Cardiac fibroblast (primary cell): ENCODE data around the gene GSE1.

Experiments used
- DNase-seq, 2 donors: peaks; one replicate each; pipeline versions ENCODE4 v3.0.0 to v3.0.0-alpha.2; 2010; ENCODE audit warnings: low read depth in 2 of 2
- H3K4me3 ChIP-seq, 2 donors: replicated peaks in 1 of 2; 1 replicate in 1 of 2; 2 replicates in 1 of 2; pipeline ENCODE4 v1.5.1; 2011; ENCODE audit warnings: low read depth in 2 of 2, low read length in 2 of 2, mild to moderate bottlenecking in 2 of 2, moderate library complexity in 1 of 2
- TF ChIP-seq, protein P1 (sequence below): IDR thresholded peaks from one replicate; pipeline ENCODE4 v1.5.1; 2011; ENCODE audit warnings: low read depth, mild to moderate bottlenecking, low read length, inconsistent platforms

The GSE1 gene

DNA sequence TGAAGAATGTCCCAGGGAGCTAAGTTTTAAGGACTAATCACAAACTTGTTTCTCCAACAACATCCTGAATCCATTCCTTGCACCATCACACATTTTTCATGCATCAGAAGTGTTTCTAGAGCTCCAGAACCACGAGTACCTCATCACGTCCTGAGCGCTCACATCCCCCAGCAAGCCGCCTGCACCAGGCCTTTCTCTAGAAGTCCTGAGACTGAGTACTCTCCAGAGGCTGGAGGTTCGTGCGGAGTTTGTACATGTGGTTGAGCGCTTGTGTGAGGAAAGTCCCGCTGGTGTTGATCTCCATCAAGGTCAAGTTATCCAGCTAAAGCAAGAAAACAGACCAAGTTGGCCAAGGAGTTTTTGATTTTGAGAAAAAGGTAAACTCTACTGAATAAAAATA lies 64.9 kb downstream of the GSE1 start:
- H3K4me3 ChIP-seq, result no peak overlapping the region
- TF ChIP-seq, protein P1, sequence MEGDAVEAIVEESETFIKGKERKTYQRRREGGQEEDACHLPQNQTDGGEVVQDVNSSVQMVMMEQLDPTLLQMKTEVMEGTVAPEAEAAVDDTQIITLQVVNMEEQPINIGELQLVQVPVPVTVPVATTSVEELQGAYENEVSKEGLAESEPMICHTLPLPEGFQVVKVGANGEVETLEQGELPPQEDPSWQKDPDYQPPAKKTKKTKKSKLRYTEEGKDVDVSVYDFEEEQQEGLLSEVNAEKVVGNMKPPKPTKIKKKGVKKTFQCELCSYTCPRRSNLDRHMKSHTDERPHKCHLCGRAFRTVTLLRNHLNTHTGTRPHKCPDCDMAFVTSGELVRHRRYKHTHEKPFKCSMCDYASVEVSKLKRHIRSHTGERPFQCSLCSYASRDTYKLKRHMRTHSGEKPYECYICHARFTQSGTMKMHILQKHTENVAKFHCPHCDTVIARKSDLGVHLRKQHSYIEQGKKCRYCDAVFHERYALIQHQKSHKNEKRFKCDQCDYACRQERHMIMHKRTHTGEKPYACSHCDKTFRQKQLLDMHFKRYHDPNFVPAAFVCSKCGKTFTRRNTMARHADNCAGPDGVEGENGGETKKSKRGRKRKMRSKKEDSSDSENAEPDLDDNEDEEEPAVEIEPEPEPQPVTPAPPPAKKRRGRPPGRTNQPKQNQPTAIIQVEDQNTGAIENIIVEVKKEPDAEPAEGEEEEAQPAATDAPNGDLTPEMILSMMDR, result no peak
- DNase-seq, result no peak

DNA sequence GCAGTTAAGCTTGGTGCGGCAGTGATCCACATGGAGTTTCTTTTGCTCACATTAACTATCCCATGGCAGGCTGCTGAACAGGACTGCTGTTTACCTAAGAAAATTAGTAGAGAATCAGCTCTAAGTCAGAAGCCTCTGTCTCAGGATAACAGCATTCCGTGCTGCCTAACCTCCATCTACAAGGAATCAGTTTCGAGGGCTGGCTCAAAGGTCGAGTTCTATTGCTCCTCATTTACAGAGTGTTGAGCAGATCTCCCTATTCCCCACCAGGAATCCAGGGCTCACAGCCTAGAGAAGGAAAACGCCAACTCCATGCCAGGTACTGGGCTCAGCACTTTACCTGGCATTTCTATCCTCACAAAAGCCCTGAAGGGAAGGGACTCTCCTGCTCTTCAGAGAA lies 65.7 kb downstream of the GSE1 start:
- DNase-seq, result no peak
- H3K4me3 ChIP-seq, result no peak overlapping the region
- TF ChIP-seq, protein P1, result no peak

DNA sequence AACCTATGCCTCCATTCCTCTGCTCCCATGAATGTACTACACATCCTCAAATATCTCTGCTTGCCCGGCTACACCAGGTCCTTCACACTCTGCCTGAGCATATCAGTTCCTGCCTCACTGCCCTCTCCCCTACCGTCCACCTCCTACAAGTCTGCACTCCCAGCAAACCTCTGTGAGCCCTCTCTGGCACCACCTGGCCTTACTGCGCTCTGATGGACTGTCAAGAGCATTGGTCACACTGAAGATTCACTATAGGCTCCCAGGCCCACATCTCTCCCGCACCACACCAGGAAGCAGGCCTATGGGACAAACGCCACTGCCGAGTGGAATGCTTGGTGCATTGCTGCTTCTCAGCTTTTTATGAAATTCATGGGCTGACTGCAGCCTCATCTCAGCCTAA lies 66.7 kb downstream of the GSE1 start:
- no peak overlapping the region for H3K4me3 ChIP-seq
- DNase-seq, result no peak
- TF ChIP-seq, protein P1, result no peak

DNA sequence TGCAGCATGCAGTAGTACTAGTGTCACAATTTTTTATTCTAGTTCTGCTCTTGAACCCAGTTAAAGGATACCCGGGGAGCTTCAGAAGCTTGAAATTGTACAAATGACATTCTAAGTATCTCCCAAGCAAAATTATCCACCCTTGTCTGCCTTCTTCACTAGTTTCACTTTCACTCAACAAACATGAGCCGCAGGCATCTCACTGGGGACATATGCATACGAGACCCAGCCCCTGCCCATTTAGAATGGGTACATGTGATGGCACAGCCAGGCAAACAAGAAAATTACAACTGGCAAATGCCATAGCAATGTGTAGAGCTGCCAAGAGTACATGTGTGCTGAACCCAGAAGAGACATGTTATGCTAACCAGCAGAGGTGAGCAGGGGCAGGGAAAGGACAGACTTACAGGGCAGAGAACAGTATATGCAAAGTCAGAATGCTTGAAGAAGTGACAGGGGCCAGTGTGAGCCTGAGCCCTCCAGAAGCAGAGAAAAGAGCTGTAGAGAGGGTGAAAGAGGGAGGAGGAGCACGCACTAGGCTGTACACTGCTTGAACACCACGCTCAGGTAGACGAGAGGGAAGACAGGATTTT lies 67.3 kb downstream of the GSE1 start:
- no peak for DNase-seq
- H3K4me3 ChIP-seq, result no peak overlapping the region
- TF ChIP-seq, protein P1, result no peak

DNA sequence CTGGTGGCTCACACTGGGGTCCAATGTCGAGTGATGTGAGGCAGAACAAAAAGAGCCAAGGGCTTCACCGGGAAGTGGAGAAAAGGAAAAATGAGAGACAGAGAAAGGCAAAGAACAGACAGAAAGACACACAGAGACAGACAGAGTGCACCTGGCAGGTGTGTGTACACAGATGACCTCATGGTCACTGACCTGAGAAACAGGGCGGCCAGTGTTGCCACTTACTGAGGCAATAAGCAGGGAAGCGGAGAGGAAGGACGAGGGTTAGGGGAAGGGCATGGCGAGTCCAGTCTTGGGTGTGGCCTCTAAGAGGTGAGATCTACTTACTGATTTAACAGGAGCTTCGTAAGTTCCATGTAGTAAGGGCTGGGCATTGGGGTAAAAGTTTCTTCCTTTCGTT lies 68.1 kb downstream of the GSE1 start:
- no peak for DNase-seq
- no peak overlapping the region for H3K4me3 ChIP-seq
- TF ChIP-seq, protein P1, result no peak

DNA sequence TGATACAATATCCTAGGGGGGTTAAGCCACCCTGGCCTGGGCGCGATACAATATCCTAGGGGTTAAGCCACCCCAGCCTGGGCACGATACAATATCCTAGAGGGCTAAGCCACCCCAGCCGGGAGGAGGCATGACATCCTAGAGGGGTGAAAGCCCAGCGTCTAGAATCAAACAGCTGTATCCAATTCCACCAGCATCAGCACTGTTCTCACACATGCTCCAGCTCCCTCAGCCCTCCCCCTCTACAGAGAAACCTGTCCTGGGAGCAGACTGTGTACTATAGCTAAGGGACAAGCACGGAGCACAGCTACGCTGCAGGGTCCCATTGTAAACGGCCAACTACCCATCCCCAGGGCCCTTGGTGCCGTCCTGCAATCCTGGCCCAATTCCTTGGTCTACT lies 69.4 kb downstream of the GSE1 start:
- no peak for DNase-seq
- TF ChIP-seq, protein P1, result no peak
- H3K4me3 ChIP-seq, result no peak overlapping the region

DNA sequence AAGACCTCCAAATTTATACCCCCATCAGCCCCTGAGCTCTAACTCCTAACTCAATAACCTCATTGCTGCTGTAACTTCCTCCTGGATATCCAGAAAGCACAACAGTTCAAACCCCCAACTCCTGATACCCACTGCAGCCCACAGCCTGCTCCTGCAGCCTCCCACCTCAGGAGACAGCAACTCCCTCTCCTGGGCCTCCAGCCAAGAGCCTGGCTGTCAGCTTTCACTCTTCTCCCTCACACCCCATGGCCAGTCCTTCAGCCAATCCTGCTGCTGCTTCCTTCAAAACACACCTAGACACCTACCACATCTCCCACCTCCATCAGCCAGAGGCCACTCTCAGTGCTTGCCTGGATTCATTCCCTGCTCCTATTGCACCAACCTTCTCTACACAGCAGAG lies 70.2 kb downstream of the GSE1 start:
- TF ChIP-seq, protein P1, result no peak
- no peak for DNase-seq
- H3K4me3 ChIP-seq, result no peak overlapping the region
